Cardiac fibroblast (primary cell): Measurements from ENCODE around the gene ERP29.

Source experiments
- DNase-seq, 2 donors: peaks; one replicate each; pipeline versions ENCODE4 v3.0.0 to v3.0.0-alpha.2; 2010; ENCODE audit warnings: low read depth in 2 of 2
- H3K4me3 ChIP-seq, 2 donors: replicated peaks in 1 of 2; 1 replicate in 1 of 2; 2 replicates in 1 of 2; pipeline ENCODE4 v1.5.1; 2011; ENCODE audit warnings: low read depth in 2 of 2, low read length in 2 of 2, mild to moderate bottlenecking in 2 of 2, moderate library complexity in 1 of 2
- CTCF ChIP-seq: IDR thresholded peaks from one replicate; pipeline ENCODE4 v1.5.1; 2011; ENCODE audit warnings: low read depth, mild to moderate bottlenecking, low read length, inconsistent platforms

ERP29 gene

GRCh38 chr12:112022241-112023016 lies 9.2 kb downstream of the ERP29 start:
- no peak for TF ChIP-seq CTCF
- no peak overlapping the region for H3K4me3 ChIP-seq
- no peak for DNase-seq

- no peak for TF ChIP-seq CTCF
- H3K4me3 ChIP-seq = no peak overlapping the region
- DNase-seq = no peak
Observed at GRCh38 chr12:112023759-112024396, 10.7 kb downstream of the ERP29 start.

DNA sequence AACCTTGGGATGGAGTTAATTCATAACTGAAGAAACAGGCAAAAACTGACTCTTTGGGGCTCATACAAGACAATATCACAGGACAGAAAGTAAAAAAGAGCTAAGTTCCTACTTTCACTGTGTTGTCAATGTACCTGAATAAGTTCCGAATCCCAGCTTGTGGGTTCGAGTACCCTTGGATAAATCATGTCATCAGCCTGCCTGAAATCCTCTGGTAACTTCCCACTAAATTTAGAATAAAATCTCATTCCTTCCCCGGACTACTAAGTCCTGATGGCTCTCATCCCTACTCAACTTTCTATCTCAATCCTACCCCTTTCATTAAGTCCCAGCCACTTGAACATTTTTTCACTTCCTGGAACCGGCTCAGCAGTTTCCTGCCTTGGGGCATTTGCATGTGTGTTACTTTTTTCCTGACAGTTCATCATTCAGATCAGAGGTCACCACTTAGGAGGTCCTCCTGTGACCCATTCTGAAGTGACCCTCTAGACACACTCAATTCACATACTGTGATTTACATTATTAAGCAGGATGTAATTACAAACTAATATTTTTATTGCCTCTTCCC lies 12.7 kb downstream of the ERP29 start:
- no peak for TF ChIP-seq CTCF
- H3K4me3 ChIP-seq = no peak overlapping the region
- DNase-seq = peak in 1 of 2 donors; percentile 7

- no peak for TF ChIP-seq CTCF
- no peak for DNase-seq
- H3K4me3 ChIP-seq = no peak overlapping the region
Observed at GRCh38 chr12:112029301-112029700, 16.1 kb downstream of the ERP29 start.

DNA sequence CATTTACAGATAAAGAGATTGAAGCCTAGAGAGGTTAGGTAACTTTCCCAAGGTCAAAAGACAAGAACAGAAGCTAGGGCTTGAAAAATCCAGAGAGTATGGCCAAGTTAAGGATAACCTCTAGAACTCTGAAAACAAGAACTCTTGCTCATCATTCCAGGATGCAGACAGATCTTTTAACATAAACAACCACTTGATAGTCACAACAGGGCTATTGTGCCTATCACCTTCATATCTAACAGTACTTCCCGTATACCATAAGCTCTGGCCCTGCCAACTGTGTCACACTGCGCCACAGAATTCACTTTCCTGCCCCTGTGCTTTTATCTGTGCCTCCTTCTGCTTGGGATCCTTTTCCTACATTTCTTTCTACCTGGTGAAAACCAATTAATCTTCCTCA lies 18.2 kb downstream of the ERP29 start:
- no peak for DNase-seq
- no peak for TF ChIP-seq CTCF
- H3K4me3 ChIP-seq = no peak overlapping the region

- no peak for DNase-seq
- TF ChIP-seq CTCF = no peak
- H3K4me3 ChIP-seq = no peak overlapping the region
Observed at GRCh38 chr12:112032292-112032691, 19.1 kb downstream of the ERP29 start.
